Epidermal melanocyte (primary cell): ENCODE measurements around the gene MET.
"Not testable (repeated sequence)": the region's sequence is repeated elsewhere in the genome, so short reads cannot be mapped to it uniquely, and the experiment has no call there.

Experiments used
- DNase-seq: peaks from one replicate; pipeline ENCODE4 v3.0.0; 2011; ENCODE audit warnings: low spot score; ENCODE audit not compliant: insufficient read length

The MET gene

DNA sequence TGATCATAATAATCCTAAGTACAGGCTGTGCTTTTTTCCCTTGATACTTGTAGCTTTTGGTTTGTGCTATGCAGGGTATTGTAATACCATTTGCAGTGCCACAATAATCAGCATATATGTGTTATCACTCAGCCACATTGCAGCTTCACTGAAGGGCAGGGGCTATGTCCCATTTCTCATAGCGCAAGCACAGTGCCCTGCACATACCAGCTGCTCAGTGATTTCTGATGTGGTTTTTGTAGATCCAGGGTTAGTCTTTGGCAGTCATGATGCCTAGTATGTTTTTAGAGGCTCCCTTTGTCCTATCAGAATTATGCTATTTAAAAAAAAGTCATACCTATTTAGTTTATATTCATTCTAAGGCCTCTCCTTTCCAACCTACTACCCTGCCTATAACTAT lies 25.8 kb downstream of the MET start:
- no peak for DNase-seq

DNA sequence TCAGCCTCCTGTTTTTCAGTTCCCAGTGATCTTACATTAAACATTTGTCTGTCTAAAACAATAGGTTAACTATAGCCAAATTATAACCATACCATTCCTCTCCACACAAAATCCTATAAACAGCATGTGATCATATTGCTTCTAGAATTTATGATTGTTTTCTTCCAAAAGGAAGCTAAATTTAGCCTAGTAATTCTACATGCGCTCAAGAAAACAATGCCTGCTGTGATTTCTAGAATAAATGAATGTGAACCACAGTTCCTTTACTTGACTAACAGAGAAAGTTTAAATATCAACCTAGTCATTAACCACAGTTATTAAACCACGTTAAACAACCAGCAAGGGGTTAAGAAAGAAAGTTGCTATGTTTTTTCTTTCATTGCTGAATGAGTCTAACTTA lies 26.4 kb downstream of the MET start:
- DNase-seq: no peak

- DNase-seq: no peak
Observed at GRCh38 chr7:116698930-116699721, 27.1 kb downstream of the MET start.

DNA sequence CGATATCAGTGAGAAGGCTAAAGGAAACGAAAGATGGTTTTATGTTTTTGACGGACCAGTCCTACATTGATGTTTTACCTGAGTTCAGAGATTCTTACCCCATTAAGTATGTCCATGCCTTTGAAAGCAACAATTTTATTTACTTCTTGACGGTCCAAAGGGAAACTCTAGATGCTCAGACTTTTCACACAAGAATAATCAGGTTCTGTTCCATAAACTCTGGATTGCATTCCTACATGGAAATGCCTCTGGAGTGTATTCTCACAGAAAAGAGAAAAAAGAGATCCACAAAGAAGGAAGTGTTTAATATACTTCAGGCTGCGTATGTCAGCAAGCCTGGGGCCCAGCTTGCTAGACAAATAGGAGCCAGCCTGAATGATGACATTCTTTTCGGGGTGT lies 27.7 kb downstream of the MET start:
- DNase-seq: no peak

- no peak for DNase-seq
Observed at GRCh38 chr7:116702046-116702785, 30.2 kb downstream of the MET start.

- no peak for DNase-seq
Observed at GRCh38 chr7:116704650-116705228, 32.7 kb downstream of the MET start.

DNA sequence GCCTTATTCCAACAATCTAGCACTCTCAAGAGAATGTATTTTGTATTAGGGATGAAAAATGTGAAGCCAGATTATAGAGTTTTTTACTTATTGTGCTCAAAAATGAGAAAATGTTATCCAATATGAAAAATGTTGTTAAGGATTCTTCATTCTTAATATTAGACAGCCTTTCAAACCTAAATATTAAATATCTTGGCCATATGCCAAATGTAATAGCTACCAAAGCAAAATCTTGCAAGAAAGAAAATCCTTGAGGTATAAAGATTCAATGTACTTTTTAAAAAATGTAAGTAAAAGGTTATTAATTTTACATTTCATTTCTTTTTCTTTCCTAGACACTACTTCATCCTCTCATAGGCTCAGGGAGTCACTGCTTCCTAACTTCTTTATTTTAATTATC lies 33.4 kb downstream of the MET start:
- no peak for DNase-seq

DNA sequence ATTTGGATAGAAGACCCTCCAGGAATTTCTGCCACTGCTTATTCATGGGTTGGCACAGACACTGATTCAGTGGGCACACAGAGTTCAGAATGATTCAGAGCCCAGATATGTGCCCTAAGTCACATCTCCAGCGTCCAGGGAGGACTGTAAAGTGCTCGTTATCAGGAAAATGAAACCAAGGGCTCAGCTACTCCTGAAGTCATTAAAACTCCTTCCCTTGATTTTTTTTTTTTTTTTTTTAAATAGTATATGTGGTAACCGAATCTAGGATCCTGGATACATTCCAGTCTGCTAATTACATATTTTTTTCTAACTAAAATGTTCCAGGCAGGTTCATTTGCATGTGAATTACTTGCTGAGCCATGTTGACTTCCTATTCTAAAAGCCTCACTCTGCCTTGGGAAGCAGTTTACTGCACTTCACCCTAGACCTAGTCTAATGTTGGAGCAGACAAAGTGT lies 34.7 kb downstream of the MET start:
- no peak for DNase-seq

- no peak for DNase-seq
Observed at GRCh38 chr7:116707289-116707688, 35.3 kb downstream of the MET start.

GRCh38 chr7:116708248-116708647 lies 36.3 kb downstream of the MET start:
- DNase-seq: no peak

GRCh38 chr7:116708861-116709260 lies 36.9 kb downstream of the MET start:
- DNase-seq: no peak

- no peak for DNase-seq
Observed at GRCh38 chr7:116709336-116709735, 37.3 kb downstream of the MET start.

GRCh38 chr7:116710764-116711452 lies 38.9 kb downstream of the MET start:
- no peak for DNase-seq

GRCh38 chr7:116711790-116712189 lies 39.8 kb downstream of the MET start:
- no peak for DNase-seq

GRCh38 chr7:116713500-116713899 lies 41.5 kb downstream of the MET start:
- no peak for DNase-seq

DNA sequence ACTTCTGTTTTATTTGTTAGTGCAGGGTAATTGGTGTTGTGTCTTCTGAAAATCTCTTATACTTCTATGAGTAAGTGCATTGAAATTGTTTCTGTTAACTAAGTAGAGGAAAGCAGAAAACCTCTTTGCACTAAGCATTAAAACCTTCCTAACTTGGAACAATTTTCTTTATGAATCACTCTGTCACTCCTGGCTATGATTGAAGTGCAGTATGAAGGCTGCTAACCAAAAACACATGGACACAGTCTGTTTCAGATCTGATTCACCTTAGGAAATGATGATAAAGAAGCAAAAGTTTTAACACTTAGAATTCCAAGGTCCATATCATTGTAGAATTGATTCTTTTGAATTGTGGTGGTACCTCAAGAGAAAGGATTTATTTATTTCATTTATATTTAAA lies 41.9 kb downstream of the MET start:
- no peak for DNase-seq

DNA sequence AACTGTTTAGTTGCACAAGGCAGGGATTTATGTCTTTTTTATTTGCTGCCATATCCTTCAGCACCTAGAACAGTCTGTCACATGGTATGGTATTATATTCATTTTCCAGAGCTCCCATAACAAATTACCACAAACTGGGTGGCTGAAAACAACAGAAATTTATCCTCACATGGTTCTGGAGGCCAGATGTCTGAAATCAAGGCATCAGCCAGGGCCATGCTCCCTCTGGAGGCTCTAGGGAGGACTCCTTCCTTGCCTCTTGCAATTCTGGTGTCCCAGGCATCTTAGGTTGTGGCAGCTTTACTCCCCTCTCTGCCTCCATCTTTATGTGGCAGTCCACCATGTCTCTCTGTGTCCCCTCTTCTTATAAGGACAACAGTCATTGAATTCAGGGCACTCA lies 43.1 kb downstream of the MET start:
- no peak for DNase-seq

GRCh38 chr7:116717137-116717536 lies 45.1 kb downstream of the MET start:
- no peak for DNase-seq

DNA sequence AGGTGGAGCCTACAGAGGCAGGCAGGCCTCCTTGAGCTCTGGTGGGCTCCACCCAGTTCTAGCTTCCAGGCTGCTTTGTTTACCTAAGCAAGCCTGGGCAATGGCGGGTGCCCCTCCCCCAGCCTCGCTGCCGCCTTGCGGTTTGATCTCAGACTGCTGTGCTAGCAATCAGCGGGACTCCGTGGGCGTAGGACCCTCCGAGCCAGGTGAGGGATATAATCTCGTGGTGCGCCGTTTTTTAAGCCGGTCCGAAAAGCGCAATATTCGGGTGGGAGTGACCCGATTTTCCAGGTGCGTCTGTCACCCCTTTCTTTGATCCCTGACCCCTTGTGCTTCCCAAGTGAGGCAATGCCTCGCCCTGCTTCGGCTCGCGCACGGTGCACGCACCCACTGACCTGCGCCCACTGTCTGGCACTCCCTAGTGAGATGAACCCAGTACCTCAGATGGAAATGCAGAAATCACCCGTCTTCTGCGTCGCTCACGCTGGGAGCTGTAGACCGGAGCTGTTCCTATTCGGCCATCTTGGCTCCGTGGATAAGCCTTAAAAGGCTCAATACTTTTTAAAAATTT lies 52.0 kb downstream of the MET start:
- DNase-seq: not testable (repeated sequence)

GRCh38 chr7:116724560-116725231 lies 52.7 kb downstream of the MET start:
- no peak for DNase-seq

DNA sequence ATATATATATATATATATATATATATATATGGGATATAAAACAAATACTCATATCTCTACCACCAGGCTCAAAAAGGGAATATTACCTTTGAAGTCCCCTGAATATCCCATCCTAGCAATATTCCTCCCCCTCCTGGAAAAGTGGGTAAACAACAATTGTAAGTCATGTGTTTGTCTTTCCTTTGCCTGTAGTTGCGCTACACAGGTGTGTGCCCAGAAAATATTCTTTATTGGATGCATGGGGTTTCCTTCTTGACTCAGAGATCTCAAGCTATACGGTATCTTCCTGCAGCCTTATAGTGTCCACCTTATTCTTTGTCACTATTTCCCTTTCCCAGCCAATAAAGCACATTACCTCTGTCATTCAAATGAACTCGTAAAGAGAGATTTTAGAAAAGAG lies 54.2 kb downstream of the MET start:
- DNase-seq: no peak
